Thyroid gland (tissue), 4 donors: ENCODE data around the gene MYH14. TPM values are rescaled to one million over a fixed set of nuclear protein-coding genes. Genes with fewer than 3 reads are reported as not detected.
A peak's percentile ranks its signal among the peaks of the same experiment; 100 is the strongest.

ENCODE experiments used
- DNase-seq, 2 donors: peaks; one replicate each; pipeline ENCODE4 v3.0.0-alpha.2; 2019
- H3K27ac ChIP-seq, 3 donors: fragments of 200-600 bp; sonication (generic); 1 replicate in 2 of 3; 2 replicates in 1 of 3; pipeline ENCODE4 v1.5.1; 2016 to 2019; ENCODE audit warnings: mild to moderate bottlenecking in 1 of 3, moderate library complexity in 1 of 3
- H3K27me3 ChIP-seq: fragments of 200-600 bp; sonication (generic); one replicate; pipeline ENCODE4 v1.5.1; 2019
- H3K36me3 ChIP-seq, 2 donors: fragments of 200-600 bp; sonication (generic); one replicate each; pipeline ENCODE4 v1.5.1; 2016 to 2019
- H3K4me1 ChIP-seq, 2 donors: fragments of 200-600 bp; sonication (generic); one replicate each; pipeline ENCODE4 v1.5.1; 2017 to 2019
- H3K4me3 ChIP-seq, 3 donors: fragments of 200-600 bp; sonication (generic); replicated peaks in 1 of 3; 1 replicate in 2 of 3; 2 replicates in 1 of 3; pipeline ENCODE4 v1.5.1; 2016; ENCODE audit warnings: mild to moderate bottlenecking in 1 of 3
- H3K9me3 ChIP-seq: fragments of 200-600 bp; sonication (generic); one replicate; pipeline ENCODE4 v1.5.1; 2017
- POLR2A ChIP-seq, 2 donors: fragments of 450-650 bp; IDR thresholded peaks; one replicate each; pipeline ENCODE4 v1.6.1; 2017; ENCODE audit warnings: antibody characterized with exemption in 2 of 2, mild to moderate bottlenecking in 2 of 2, moderate library complexity in 1 of 2
- WGBS, 2 donors: methylation state at CpG; one replicate each; pipeline ENCODE4 v1.1.5; 2017; 5-methylcytosine and 5-hydroxymethylcytosine counted together
- intact Hi-C: fragments of 100-400 bp; cut with DNase I; formaldehyde crosslinking; loops from one replicate; pipeline ENCODE4 v1.15.1; 2023
- total RNA-seq, 4 donors: library from RNA; depleted of rRNA; stranded (reverse); fragments of >200 nt; gene quantifications; one replicate each; pipeline ENCODE4 v1.2.3, GENCODE V29; 2016
- TF ChIP-seq, protein P1 (sequence below), 6 experiments: fragments of 200-600 bp in 3 of 6; fragments of 450-650 bp in 3 of 6; sonication (generic) in 3 of 6; IDR thresholded peaks; one replicate each; pipeline ENCODE4 v1.5.1; 2016 to 2019; ENCODE audit warnings: antibody characterized with exemption in 6 of 6, mild to moderate bottlenecking in 2 of 6, inconsistent platforms in 1 of 6, moderate library complexity in 1 of 6

Gene MYH14
- total RNA-seq, 4 donors from 2014 or later = 130 to 361 (median 183) TPM

GRCh38 chr19:50248413-50248812, 45.0 kb downstream of the MYH14 start:
- Histone ChIP-seq H3K36me3 (peaks cover 17 to 19% of the 10 kb centered on the region in 2 donors), H3K27ac (peak overlapping the region in 1 of 3 donors; percentile 5), H3K4me3 (no peak overlapping the region), H3K27me3 (no peaks in the 10 kb centered on the region), H3K4me1 (peaks cover 0 to 9% of the 10 kb centered on the region in 2 donors), H3K9me3 (no peaks in the 10 kb centered on the region)
- WGBS, 2 donors = 94 to 100% methylated on average over 10 of the region's 10 CpGs
- TF ChIP-seq POLR2A (IDR thresholded peaks at IDR 0.05) = no peak
- TF ChIP-seq, protein P1, sequence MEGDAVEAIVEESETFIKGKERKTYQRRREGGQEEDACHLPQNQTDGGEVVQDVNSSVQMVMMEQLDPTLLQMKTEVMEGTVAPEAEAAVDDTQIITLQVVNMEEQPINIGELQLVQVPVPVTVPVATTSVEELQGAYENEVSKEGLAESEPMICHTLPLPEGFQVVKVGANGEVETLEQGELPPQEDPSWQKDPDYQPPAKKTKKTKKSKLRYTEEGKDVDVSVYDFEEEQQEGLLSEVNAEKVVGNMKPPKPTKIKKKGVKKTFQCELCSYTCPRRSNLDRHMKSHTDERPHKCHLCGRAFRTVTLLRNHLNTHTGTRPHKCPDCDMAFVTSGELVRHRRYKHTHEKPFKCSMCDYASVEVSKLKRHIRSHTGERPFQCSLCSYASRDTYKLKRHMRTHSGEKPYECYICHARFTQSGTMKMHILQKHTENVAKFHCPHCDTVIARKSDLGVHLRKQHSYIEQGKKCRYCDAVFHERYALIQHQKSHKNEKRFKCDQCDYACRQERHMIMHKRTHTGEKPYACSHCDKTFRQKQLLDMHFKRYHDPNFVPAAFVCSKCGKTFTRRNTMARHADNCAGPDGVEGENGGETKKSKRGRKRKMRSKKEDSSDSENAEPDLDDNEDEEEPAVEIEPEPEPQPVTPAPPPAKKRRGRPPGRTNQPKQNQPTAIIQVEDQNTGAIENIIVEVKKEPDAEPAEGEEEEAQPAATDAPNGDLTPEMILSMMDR (IDR thresholded peaks at IDR 0.05) = no peak
- no peak for DNase-seq
- intact Hi-C loops = no loop called here

GRCh38 chr19:50248826-50249225, 45.4 kb downstream of the MYH14 start:
- intact Hi-C loops = no loop called here
- H3K27ac ChIP-seq = peak overlapping the region in 1 of 3 donors; percentile 5
- TF ChIP-seq, protein P1 (IDR thresholded peaks at IDR 0.05) = no peak
- TF ChIP-seq POLR2A (IDR thresholded peaks at IDR 0.05) = no peak
- no peak overlapping the region for H3K4me3 ChIP-seq
- peaks cover 17 to 19% of the 10 kb centered on the region in 2 donors for H3K36me3 ChIP-seq
- H3K9me3 ChIP-seq = no peaks in the 10 kb centered on the region
- H3K27me3 ChIP-seq = no peaks in the 10 kb centered on the region
- DNase-seq = no peak
- 89 to 90% methylated on average over 17 to 19 of the region's 19 CpGs for WGBS, 2 donors
- H3K4me1 ChIP-seq = peaks cover 0 to 9% of the 10 kb centered on the region in 2 donors

- no peak for TF ChIP-seq POLR2A (IDR thresholded peaks at IDR 0.05)
- TF ChIP-seq, protein P1 (IDR thresholded peaks at IDR 0.05) = no peak
- intact Hi-C loops = no loop called here
- H3K4me1 ChIP-seq = peaks cover 0 to 9% of the 10 kb centered on the region in 2 donors
Observed at GRCh38 chr19:50249636-50250035, 46.2 kb downstream of the MYH14 start.

GRCh38 chr19:50250450-50251136, 47.2 kb downstream of the MYH14 start:
- Histone ChIP-seq H3K4me3 (no peak overlapping the region), H3K4me1 (peaks cover 0 to 7% of the 10 kb centered on the region in 2 donors), H3K9me3 (no peaks in the 10 kb centered on the region), H3K27ac (no peak overlapping the region), H3K36me3 (peaks cover 28 to 32% of the 10 kb centered on the region in 2 donors), H3K27me3 (no peaks in the 10 kb centered on the region)
- intact Hi-C loops = no loop called here
- 88 to 91% methylated on average over 8 to 15 of the region's 15 CpGs for WGBS, 2 donors
- no peak for DNase-seq
- TF ChIP-seq, protein P1 (IDR thresholded peaks at IDR 0.05) = no peak
- no peak for TF ChIP-seq POLR2A (IDR thresholded peaks at IDR 0.05)

More at GRCh38 chr19:50249636-50250035, 46.2 kb downstream of the MYH14 start:
- 83 to 84% methylated on average over 16 of the region's 16 CpGs for WGBS, 2 donors
- Histone ChIP-seq H3K9me3 (no peaks in the 10 kb centered on the region), H3K27me3 (no peaks in the 10 kb centered on the region), H3K36me3 (peaks cover 24 to 26% of the 10 kb centered on the region in 2 donors), H3K27ac (no peak overlapping the region), H3K4me3 (no peak overlapping the region)
- DNase-seq = no peak

DNA sequence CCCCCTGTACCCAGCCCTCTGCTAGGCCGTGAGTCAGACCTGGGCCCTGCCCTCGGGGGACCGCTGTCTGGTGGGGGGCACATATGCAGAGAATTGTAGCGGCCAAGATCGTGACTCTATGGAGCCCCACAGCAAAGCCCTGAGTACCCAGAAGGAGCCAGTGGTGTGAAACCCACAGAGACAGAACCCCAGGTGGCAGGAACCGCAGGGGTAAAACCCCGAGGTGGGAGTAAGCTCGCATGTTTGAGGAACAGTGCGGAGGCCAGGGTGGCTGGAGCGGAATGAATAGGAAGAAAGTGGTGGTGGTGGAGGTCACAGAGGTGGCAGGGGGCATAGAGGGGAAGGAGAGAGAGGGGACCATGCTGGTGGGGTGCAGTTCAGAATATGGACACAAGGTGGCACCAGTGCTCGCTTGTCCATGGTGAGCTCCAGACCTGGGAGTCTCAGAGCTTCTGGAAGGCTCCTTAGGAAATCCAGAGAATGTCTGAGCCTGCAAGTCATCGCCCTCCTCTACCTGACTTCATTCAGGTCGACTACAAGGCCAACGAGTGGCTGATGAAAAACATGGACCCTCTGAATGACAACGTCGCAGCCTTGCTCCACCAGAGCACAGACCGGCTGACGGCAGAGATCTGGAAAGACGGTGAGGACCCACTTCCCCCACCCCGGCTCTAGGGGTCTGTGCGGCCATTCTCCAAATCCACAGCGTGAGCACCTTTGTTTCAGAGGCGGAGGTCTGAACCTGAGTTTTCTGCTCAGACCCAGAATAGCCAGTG, 48.9 kb downstream of the MYH14 start:
- WGBS, 2 donors = 92 to 94% methylated on average over 20 to 22 of the region's 23 CpGs
- H3K36me3 ChIP-seq = peaks cover 35 to 40% of the 10 kb centered on the region in 2 donors
- intact Hi-C loops = no loop called here

More for the DNA sequence above, 48.9 kb downstream of the MYH14 start:
- H3K27ac ChIP-seq = no peak overlapping the region
- H3K4me1 ChIP-seq = no peaks in the 10 kb centered on the region
- peak in 1 of 2 donors; percentile 37 for DNase-seq
- no peaks in the 10 kb centered on the region for H3K27me3 ChIP-seq
- no peaks in the 10 kb centered on the region for H3K9me3 ChIP-seq
- H3K4me3 ChIP-seq = no peak overlapping the region
- TF ChIP-seq, protein P1 (IDR thresholded peaks at IDR 0.05) = peak; percentile 45 to 77 (median 68)
- TF ChIP-seq POLR2A (IDR thresholded peaks at IDR 0.05) = no peak
